Bronchial epithelial cell (primary cell): ENCODE measurements around the gene FOXF1. TPM values are rescaled to one million over a fixed set of nuclear protein-coding genes. Genes with fewer than 3 reads are reported as not detected.

Experiments
- DNase-seq: peaks from one replicate; pipeline ENCODE4 v3.0.0-alpha.2; 2010; ENCODE audit warnings: low read depth
- FAIRE-seq: peaks from 2 replicates; lab custom pipeline; 2011; peaks lifted over from hg19 to GRCh38; lab: Jason Lieb, UNC
- H3K27me3 ChIP-seq: 2 replicates; pipeline ENCODE4 v1.5.1; 2011; ENCODE audit warnings: low read length; ENCODE audit not compliant: control insufficient read depth, insufficient read depth
- H3K36me3 ChIP-seq: 2 replicates; pipeline ENCODE4 v1.5.1; 2011; ENCODE audit warnings: low read length; ENCODE audit not compliant: control insufficient read depth, insufficient read depth
- H3K4me3 ChIP-seq: 2 replicates; pipeline ENCODE4 v1.5.1; 2011; ENCODE audit warnings: mild to moderate bottlenecking, low read depth, low read length, control low read depth
- total RNA-seq: library from RNA; depleted of rRNA; stranded (reverse); fragments of >200 nt; gene quantifications from 2 replicates; pipeline ENCODE4 v1.2.1, GENCODE V29; 2014
- TF ChIP-seq, protein P1 (sequence below): IDR thresholded peaks from 2 replicates; pipeline ENCODE4 v1.5.1; 2011; ENCODE audit warnings: mild to moderate bottlenecking, moderate library complexity, low read length, control low read depth, inconsistent platforms; ENCODE audit not compliant: insufficient read depth, severe bottlenecking

FOXF1 gene
- total RNA-seq, 1 donor from 2014 or later = 0.26 TPM

DNA sequence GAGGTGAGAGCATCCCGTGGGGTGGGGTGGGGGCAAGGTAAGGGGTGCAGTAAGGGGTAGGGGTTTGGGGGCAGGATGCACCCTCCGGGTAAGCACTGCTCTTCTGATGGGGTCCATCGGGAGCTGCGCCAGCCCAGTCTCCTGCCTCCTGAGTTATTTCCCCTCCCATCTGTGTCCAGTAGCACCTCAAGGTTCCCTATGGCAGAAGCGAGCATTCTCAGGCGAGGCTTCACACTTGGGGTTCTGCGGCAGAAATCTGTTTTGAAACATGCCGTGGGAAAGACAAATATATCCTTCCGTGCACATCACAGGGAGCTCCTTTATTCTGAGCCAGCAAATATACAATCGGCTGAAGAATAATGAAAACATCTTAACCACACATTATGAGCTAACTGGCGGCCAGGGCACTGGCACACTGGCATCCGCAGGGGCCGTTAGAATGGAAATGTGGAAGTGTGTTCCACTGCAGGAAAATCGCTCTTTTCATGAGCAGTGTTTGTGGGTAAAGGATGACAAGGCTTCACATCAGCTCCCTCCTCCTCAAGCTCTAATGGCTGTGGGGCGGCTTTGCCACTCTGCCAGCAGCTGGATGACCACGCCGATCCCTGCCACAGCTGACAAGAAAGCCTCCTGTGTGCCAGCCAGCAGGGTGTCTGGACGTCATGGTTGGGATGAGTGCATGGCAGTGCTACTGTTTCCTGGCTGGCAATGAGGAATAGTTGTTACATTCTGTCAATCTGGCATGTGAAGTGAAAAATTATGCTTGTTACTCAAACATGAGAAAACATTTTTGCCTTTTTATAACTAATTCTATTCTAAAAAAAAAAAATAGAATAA, 24.7 kb downstream of the FOXF1 start:
- Histone ChIP-seq H3K36me3 (peaks cover 9% of the 10 kb centered on the region), H3K4me3 (no peak overlapping the region), H3K27me3 (no peaks in the 10 kb centered on the region)
- DNase-seq (no peak), FAIRE-seq (no peak)
- TF ChIP-seq, protein P1, sequence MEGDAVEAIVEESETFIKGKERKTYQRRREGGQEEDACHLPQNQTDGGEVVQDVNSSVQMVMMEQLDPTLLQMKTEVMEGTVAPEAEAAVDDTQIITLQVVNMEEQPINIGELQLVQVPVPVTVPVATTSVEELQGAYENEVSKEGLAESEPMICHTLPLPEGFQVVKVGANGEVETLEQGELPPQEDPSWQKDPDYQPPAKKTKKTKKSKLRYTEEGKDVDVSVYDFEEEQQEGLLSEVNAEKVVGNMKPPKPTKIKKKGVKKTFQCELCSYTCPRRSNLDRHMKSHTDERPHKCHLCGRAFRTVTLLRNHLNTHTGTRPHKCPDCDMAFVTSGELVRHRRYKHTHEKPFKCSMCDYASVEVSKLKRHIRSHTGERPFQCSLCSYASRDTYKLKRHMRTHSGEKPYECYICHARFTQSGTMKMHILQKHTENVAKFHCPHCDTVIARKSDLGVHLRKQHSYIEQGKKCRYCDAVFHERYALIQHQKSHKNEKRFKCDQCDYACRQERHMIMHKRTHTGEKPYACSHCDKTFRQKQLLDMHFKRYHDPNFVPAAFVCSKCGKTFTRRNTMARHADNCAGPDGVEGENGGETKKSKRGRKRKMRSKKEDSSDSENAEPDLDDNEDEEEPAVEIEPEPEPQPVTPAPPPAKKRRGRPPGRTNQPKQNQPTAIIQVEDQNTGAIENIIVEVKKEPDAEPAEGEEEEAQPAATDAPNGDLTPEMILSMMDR = no peak

DNA sequence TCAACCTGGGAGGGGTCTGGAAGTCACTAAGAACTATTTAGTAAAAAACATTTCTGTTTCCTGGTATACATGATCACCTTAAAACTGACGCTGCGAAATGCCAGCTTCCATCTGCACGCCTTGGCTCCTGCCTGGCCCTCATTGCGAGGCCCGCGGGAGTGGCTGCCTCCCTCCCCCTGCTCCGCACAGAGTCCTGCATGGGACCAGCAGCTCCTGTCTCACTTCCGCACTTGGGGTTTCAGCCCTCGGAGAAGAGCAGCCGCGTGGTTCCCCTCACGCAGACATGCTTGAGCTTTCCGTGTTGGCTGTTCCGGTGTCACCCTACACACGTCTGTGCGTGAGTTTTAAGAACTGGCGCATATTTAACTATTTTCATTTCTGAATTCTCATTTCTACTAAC, 26.3 kb downstream of the FOXF1 start:
- no peak for FAIRE-seq
- TF ChIP-seq, protein P1 = no peak
- DNase-seq = no peak
- no peak overlapping the region for H3K4me3 ChIP-seq
- H3K27me3 ChIP-seq = no peaks in the 10 kb centered on the region
- peaks cover 18% of the 10 kb centered on the region for H3K36me3 ChIP-seq

DNA sequence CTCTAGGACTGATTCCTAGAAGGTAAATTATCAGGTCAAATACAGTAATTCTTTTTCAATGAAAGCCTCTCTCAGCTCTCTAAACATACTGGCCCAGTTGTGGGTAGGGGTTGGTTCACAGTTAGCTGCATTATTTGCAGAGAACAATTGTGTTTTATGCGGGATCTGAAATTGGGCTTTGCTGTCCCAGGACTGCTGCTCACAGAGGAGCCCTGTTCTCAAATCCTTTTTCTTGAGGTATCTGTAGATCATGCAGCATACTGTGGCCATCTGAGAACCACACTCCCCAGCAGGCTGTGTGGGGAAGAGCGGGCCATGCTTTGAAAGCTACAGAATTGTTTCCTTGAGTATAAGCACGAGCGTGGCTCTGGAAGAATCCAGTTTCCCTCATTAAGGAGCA, 27.2 kb downstream of the FOXF1 start:
- H3K27me3 ChIP-seq = no peaks in the 10 kb centered on the region
- FAIRE-seq (no peak), DNase-seq (no peak)
- H3K4me3 ChIP-seq = no peak overlapping the region
- H3K36me3 ChIP-seq = peaks cover 23% of the 10 kb centered on the region
- TF ChIP-seq, protein P1 = no peak

DNA sequence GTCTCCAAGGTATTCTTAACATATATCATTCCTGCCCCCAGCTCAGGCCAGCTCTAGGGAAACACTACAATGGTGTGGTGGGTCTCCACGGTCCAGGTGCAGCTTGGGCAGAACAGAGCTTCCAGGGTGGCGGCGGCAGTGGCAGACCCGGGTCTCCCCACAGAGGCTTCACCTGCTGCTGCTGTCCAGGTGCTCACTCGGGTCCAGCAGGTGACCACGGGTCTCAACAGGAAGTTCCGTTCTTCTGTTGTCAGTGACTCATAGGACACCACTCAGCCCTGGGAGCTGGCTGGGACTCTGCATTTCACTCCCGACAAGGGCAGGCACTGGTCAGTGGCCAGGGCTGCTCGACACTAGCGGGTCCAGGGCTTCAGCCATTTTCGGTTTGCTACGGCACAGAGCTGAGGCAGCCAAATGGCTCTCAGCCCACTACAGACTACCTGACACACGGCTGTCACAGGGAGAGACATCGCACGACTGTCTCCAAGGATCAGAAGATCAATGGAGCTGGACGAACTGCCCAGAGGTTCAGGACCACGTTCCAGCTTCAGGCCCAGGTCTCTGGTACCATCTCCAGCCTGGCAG, 28.0 kb downstream of the FOXF1 start:
- no peak for FAIRE-seq
- DNase-seq = no peak
- H3K36me3 ChIP-seq = peaks cover 24% of the 10 kb centered on the region

DNA sequence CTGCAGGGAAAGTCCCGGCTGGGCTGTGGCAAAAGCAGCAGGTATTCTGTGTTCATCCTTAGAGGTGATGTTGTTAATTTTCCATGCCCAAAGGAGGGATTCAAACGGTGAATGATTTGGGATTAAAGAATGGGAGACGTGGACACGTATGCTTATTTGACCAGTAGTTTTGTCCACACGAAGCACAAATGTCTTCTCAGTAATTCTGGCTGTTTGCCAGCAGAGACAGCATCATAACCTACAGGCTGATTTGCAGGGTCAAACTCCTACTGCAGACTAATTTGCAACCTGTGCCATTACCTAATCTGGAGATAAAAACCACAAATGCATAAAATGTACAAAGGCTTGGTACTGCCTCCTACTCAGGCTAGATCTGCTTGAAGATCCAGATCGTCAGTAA, 30.6 kb downstream of the FOXF1 start:
- TF ChIP-seq, protein P1 = no peak
- no peaks in the 10 kb centered on the region for H3K27me3 ChIP-seq
- no peak for FAIRE-seq
- H3K4me3 ChIP-seq = no peak overlapping the region
- H3K36me3 ChIP-seq = peaks cover 28% of the 10 kb centered on the region
- DNase-seq = no peak

More for the DNA sequence above, 28.0 kb downstream of the FOXF1 start:
- Histone ChIP-seq H3K4me3 (no peak overlapping the region), H3K27me3 (no peaks in the 10 kb centered on the region)
- TF ChIP-seq, protein P1 = no peak

DNA sequence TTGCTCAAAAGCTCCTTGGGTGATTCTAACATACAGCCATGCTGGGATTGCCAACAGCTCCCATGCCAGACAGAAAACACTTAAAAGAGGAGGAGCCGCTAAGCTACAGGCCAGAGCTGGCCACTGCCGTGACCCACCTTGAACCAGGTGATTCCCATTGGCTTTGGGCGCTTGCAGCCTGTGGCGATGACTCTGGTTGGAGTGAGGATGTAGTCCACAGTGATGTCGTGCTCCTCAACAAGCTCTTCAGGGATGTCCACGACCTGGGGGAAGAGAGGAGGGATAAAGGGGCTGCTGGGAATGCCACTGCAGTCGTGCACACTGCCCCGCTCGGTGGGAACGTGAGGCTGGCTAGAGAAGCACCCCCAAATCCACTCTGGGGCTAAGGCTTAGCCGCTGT, 31.2 kb downstream of the FOXF1 start:
- DNase-seq (no peak), FAIRE-seq (no peak)
- peaks cover 30% of the 10 kb centered on the region for H3K36me3 ChIP-seq
- TF ChIP-seq, protein P1 = no peak
- H3K27me3 ChIP-seq = no peaks in the 10 kb centered on the region
- no peak overlapping the region for H3K4me3 ChIP-seq
